GM19467 (cell line): ENCODE results near the gene SYNE1.

ENCODE experiments used
- ATAC-seq: cut with Tn5 transposase; IDR thresholded peaks from one replicate; pipeline ENCODE4 v1.9.1; 2021; ENCODE audit warnings: mild to moderate bottlenecking, moderate library complexity; ENCODE audit not compliant: unreplicated experiment

Gene SYNE1

GRCh38 chr6:152112491-152113261 is 524.5 kb downstream of the SYNE1 start:
- no peak for ATAC-seq

- ATAC-seq, result no peak
These were observed 526.0 kb downstream of the SYNE1 start for GRCh38 chr6:152110886-152111820.

- ATAC-seq, result no peak
These were observed 529.2 kb downstream of the SYNE1 start for GRCh38 chr6:152107973-152108372.

GRCh38 chr6:152100183-152100618 is 537.0 kb downstream of the SYNE1 start:
- no peak for ATAC-seq

- ATAC-seq, result no peak
These were observed 537.5 kb downstream of the SYNE1 start for GRCh38 chr6:152099446-152100182.

GRCh38 chr6:152098683-152099082 is 538.5 kb downstream of the SYNE1 start:
- ATAC-seq, result no peak

GRCh38 chr6:152096863-152097496 is 540.2 kb downstream of the SYNE1 start:
- ATAC-seq, result no peak

- no peak for ATAC-seq
These were observed 542.1 kb downstream of the SYNE1 start for GRCh38 chr6:152094992-152095592.

- ATAC-seq, result no peak
These were observed 542.9 kb downstream of the SYNE1 start for GRCh38 chr6:152094276-152094675.

GRCh38 chr6:152093711-152094110 is 543.5 kb downstream of the SYNE1 start:
- no peak for ATAC-seq

- no peak for ATAC-seq
These were observed 545.3 kb downstream of the SYNE1 start for GRCh38 chr6:152091851-152092341.

GRCh38 chr6:152091201-152091600 is 546.0 kb downstream of the SYNE1 start:
- ATAC-seq, result no peak

GRCh38 chr6:152089992-152090391 is 547.2 kb downstream of the SYNE1 start:
- ATAC-seq, result no peak

- ATAC-seq, result no peak
These were observed 549.5 kb downstream of the SYNE1 start for GRCh38 chr6:152087701-152088100.

- ATAC-seq, result no peak
These were observed 550.1 kb downstream of the SYNE1 start for GRCh38 chr6:152087096-152087495.

GRCh38 chr6:152086223-152086873 is 550.8 kb downstream of the SYNE1 start:
- ATAC-seq, result no peak

GRCh38 chr6:152085451-152085921 is 551.7 kb downstream of the SYNE1 start:
- no peak for ATAC-seq

- no peak for ATAC-seq
These were observed 558.4 kb downstream of the SYNE1 start for GRCh38 chr6:152078804-152079203.

- no peak for ATAC-seq
These were observed 559.2 kb downstream of the SYNE1 start for GRCh38 chr6:152078001-152078400.
